ENCODE measurements around the gene TUBGCP4. TPM values are rescaled to one million over a fixed set of nuclear protein-coding genes. Genes with fewer than 3 reads are reported as not detected.

TUBGCP4 gene
- total RNA-seq, 2 donors from 2014 or later = 13.5 to 13.8 TPM

GRCh38 chr15:43423793-43424192 lies 52.9 kb downstream of the TUBGCP4 start:
- intact Hi-C loops (cut with DNase I) = no loop called here
- H3K4me3 ChIP-seq = no peak overlapping the region
- H3K36me3 ChIP-seq = peaks cover 3 to 14% of the 10 kb centered on the region in 2 donors

GRCh38 chr15:43429687-43430086 lies 58.8 kb downstream of the TUBGCP4 start:
- no peak overlapping the region for H3K27ac ChIP-seq
- H3K4me1 ChIP-seq (replicated peaks) = no peaks in the 10 kb centered on the region
- H3K36me3 ChIP-seq = peaks cover 0 to 3% of the 10 kb centered on the region in 2 donors
- DNase-seq (ENCODE audit: low spot score) = no peak
- no peak for TF ChIP-seq CTCF (IDR thresholded peaks at IDR 0.05)
- TF ChIP-seq POLR2A (IDR thresholded peaks at IDR 0.05) = no peak
- TF ChIP-seq POLR2AphosphoS5 (IDR thresholded peaks at IDR 0.05) = no peak
- no peak overlapping the region for H3K4me3 ChIP-seq
- H3K9me3 ChIP-seq = no peaks in the 10 kb centered on the region
- no peaks in the 10 kb centered on the region for H3K27me3 ChIP-seq (replicated peaks; ENCODE audit: insufficient read depth)
- 53% methylated on average over 3 of the region's 3 CpGs for WGBS
- intact Hi-C loops (cut with DNase I) = no loop called here

More at GRCh38 chr15:43423793-43424192, 52.9 kb downstream of the TUBGCP4 start:
- no peaks in the 10 kb centered on the region for H3K4me1 ChIP-seq (replicated peaks)
- no peak overlapping the region for H3K27ac ChIP-seq
- no peaks in the 10 kb centered on the region for H3K27me3 ChIP-seq (replicated peaks; ENCODE audit: insufficient read depth)
- WGBS = 97% methylated on average over 3 of the region's 3 CpGs
- DNase-seq (ENCODE audit: low spot score) = no peak
- H3K9me3 ChIP-seq = no peaks in the 10 kb centered on the region
- TF ChIP-seq CTCF (IDR thresholded peaks at IDR 0.05) = no peak
- TF ChIP-seq POLR2A (IDR thresholded peaks at IDR 0.05) = no peak
- no peak for TF ChIP-seq POLR2AphosphoS5 (IDR thresholded peaks at IDR 0.05)

- 89% methylated on average over 4 of the region's 4 CpGs for WGBS
- Histone ChIP-seq H3K4me1 (replicated peaks) (no peaks in the 10 kb centered on the region), H3K4me3 (no peak overlapping the region), H3K36me3 (peaks cover 0 to 7% of the 10 kb centered on the region in 2 donors), H3K27me3 (replicated peaks; ENCODE audit: insufficient read depth) (no peaks in the 10 kb centered on the region), H3K27ac (no peak overlapping the region), H3K9me3 (no peaks in the 10 kb centered on the region)
- no peak for DNase-seq (ENCODE audit: low spot score)
- TF ChIP-seq CTCF (IDR thresholded peaks at IDR 0.05) = no peak
- no peak for TF ChIP-seq POLR2A (IDR thresholded peaks at IDR 0.05)
- no peak for TF ChIP-seq POLR2AphosphoS5 (IDR thresholded peaks at IDR 0.05)
- intact Hi-C loops (cut with DNase I) = no loop called here
These were observed 62.3 kb downstream of the TUBGCP4 start for GRCh38 chr15:43433165-43433564.

- TF ChIP-seq CTCF (IDR thresholded peaks at IDR 0.05) (no peak), POLR2A (IDR thresholded peaks at IDR 0.05) (no peak)
- WGBS = 78% methylated on average over 3 of the region's 3 CpGs
- H3K4me1 ChIP-seq (replicated peaks) = no peaks in the 10 kb centered on the region
- H3K4me3 ChIP-seq = no peak overlapping the region
- no peaks in the 10 kb centered on the region for H3K27me3 ChIP-seq (replicated peaks; ENCODE audit: insufficient read depth)
- no peaks in the 10 kb centered on the region for H3K9me3 ChIP-seq
- intact Hi-C loops (cut with DNase I) = no loop called here
- no peak overlapping the region for H3K27ac ChIP-seq
- peaks cover 0 to 7% of the 10 kb centered on the region in 2 donors for H3K36me3 ChIP-seq
- DNase-seq (ENCODE audit: low spot score) = no peak
These were observed 62.9 kb downstream of the TUBGCP4 start for GRCh38 chr15:43433661-43434303.

- Histone ChIP-seq H3K4me1 (replicated peaks) (no peaks in the 10 kb centered on the region), H3K4me3 (no peak overlapping the region), H3K27me3 (replicated peaks; ENCODE audit: insufficient read depth) (no peaks in the 10 kb centered on the region), H3K27ac (no peak overlapping the region), H3K9me3 (no peaks in the 10 kb centered on the region), H3K36me3 (peaks cover 0 to 7% of the 10 kb centered on the region in 2 donors)
- TF ChIP-seq POLR2AphosphoS5 (IDR thresholded peaks at IDR 0.05) (no peak), CTCF (IDR thresholded peaks at IDR 0.05) (no peak), POLR2A (IDR thresholded peaks at IDR 0.05) (no peak)
- no peak for DNase-seq (ENCODE audit: low spot score)
- intact Hi-C loops (cut with DNase I) = no loop called here
These were observed 63.5 kb downstream of the TUBGCP4 start for GRCh38 chr15:43434446-43434845.
